HG03521 (cell line): ENCODE measurements around the gene PRKCZ.

Experiments
- ATAC-seq: cut with Tn5 transposase; IDR thresholded peaks from one replicate; pipeline ENCODE4 v1.9.1; 2021; ENCODE audit warnings: mild to moderate bottlenecking, moderate library complexity; ENCODE audit not compliant: unreplicated experiment

Gene PRKCZ

DNA sequence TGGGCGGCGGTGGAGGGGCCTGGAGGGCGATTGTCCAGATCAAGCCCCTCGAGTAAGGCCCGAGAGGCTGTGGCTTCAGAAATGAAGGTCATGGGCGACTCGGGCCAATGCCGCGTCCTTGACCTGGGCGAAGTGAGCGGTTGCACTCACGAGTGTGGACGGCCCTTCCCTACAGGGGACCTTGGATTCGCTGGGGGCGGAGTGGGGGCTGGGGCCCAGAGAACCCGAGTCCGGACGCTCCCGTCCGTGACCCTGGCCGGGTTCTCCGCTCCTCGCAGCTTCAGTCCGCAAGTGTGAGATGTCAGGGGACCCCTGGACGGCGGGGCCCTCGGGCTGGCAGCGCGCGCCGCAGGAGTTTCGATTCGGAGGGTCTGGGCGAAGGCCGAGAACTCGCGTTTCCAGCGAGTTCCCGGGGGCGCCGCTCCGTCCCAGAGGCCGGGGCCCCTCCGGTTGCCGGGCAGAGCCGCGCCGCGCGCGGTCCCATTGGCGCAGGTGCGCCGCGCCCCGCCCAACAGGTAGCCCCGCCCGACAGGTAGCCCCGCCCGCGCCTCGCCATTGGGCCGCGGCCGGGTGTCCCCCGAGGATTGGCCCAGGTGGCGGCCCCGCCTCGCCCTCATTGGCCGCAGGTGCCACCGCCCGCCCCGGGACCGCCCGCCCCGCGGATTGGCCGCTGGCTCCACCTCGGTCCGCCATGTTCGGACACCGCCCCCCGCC, at the start of gene PRKCZ:
TSS of gene PRKCZ (plus strand) at position 694 of the 714 bp plus-strand sequence. CDS start 220 bp downstream, outside the sequence.
- no peak for ATAC-seq

DNA sequence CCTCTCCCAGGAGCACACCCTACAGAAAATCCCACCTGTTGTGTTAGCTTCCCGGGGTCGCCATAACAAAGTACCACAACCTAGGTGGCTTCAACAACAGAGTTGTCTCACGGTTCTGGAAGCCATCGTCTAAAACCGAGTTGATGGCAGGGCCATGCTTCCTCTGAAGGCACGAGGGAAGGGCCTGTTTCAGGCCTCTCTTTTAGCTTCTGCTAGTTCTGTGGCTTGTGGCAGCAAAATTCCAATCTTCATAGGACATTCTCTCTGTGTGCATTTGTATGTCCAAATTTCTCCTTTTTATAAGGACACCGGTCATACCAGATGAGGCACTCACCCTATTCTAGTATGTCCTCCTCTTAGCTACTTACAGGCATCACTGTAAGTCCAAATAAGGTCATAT, 49.8 kb upstream of the PRKCZ start:
- ATAC-seq = no peak

- ATAC-seq = no peak
Observed at GRCh38 chr1:2000850-2001249, 49.4 kb upstream of the PRKCZ start.

- ATAC-seq = no peak
Observed at GRCh38 chr1:2001773-2002411, 48.3 kb upstream of the PRKCZ start.

DNA sequence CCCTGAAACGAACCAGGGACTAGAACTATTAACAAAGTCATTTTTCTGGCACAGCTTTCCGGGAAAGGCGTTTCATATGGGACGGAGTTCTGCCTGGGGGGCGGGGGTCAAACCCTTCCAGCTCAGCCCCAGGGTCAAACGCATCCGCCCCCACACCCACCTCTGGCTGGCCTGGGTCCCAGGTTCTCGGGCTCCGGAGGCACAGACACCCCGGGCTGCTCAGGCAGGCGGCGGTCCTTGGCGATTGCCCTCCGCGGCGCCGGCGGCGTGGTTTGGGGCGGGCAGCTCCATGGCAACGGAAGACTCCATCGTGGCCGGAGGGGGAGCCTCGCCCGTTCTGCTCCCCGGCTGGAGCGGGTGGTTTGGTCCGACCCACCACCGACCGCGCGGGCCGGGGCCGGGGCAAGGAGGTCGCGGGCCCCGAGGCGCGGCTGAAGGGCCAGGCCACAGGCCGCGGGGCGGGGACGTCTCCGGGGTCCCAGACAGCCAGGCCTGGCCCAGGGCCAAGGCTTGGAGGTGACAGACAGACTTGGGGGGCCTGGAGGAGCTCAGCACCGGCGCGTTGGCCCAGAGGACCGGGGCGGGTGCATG, 46.6 kb upstream of the PRKCZ start, which contains the start of gene CFAP74:
TSS of gene CFAP74 (minus strand) at position 246 of the 591 bp plus-strand sequence. CDS start 12,830 bp downstream, outside the sequence.
- no peak for ATAC-seq

DNA sequence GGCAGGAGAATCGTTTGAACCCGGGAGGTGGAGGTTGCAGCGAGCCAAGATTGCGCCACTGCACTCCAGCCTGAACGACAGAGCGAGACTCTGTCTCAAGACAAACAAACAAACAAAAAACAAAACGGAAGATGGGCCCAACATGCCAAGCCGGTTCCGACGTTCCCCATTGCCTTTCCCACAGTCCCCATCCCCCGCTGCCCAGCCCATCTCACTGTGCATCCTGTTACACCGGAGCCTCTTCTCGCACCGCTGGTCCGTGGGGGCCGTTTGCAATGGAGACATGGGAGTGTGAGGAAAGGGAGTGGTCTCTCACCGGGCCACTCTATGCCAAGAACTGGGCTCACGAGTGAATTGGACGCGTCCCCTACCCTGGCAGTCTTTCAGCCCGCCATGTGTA, 45.4 kb upstream of the PRKCZ start:
- ATAC-seq = no peak

DNA sequence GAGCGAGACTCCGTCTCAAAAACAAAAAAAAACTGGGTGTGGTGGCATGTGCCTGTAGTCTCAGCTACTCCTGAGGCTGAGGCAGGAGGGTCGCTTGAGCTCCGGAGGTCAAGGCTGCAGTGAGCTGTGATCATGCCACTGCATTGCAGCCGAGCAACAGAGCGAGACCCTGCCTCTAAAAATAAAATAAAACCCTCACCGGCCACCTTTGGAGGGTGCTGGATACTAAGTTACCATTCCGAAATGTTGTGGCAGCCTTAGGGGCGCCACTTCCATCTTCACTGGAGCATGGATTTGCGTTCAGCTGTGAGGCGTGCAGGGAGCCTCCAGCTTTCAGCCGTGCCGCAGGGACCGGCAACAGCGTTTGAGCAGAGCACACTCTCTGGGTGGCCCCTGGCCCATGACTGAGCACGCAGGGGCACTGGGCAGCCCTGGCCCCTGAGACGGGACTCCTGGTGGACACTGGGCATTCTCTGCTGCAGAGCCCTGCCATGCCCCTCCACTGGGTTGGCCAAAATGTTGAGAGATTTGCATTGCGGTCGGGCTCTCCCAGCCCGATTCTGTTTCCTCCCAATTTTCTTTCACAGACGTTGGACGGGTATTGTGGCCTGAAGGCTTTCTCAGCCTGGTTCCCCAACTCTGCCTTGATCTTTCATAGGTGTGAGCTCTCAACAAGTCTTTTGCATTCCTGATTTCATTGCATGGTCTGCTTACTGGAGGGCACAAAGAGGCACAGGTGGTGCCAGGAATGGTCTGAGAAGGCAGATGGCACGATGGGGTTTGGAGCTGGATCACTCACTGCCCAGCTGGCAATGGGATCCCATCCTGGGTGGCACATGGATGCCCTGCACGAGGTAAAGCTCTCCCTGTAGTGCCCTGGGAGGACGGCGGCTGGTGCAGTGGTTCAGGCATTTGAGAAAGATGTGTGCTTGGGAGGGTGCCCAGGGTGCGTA, 40.8 kb upstream of the PRKCZ start:
- ATAC-seq = no peak

- no peak for ATAC-seq
Observed at GRCh38 chr1:2014181-2014580, 36.0 kb upstream of the PRKCZ start.

DNA sequence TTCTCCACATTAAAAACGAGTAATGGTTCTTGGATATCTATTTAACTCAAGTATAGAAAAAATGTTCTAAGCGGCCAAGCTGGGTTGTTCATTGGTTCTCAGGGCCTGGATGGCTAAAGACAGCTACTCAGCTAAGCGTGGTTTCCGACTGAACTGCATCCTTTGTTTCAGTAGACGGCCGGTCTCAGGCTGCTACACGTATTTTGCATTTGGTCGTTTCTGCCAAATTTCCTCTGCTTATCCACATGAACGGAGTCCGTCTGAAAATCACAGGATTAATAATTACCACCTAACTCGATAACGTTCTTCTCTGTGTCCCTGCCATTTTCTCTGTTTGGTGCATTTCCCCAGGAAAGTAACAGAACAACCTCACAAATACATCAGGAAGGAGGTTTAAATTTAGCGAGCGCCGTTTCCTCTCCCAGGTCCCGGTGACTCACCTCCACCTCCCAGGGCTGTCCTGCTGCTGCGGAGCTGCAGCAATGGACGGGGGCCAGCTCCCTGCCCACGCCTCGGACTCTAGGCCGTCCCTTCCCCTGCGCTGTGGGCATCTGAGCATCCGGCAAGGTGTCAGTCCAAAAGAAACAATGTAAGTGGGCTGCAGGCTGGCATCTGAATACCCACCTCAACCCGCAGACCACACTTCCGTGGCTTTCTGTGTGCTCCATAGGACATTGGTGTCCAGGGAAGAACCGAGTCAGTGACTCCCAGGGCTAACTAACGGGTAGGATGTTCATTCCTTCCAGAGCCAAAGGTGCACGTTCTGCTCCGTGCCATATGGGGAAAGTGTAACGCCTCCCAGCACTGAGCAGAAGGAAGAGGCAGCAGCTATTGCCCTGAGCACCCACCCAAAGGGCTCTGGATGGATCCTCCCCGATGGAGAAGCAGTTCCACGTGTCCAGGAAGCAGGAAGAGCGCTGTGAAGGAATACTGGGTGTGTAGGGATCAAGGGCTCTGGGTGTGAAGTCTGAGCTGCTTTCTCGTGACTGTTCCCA, 35.2 kb upstream of the PRKCZ start:
- ATAC-seq = no peak

- ATAC-seq = no peak
Observed at GRCh38 chr1:2016123-2016522, 34.1 kb upstream of the PRKCZ start.

GRCh38 chr1:2018217-2019171, 31.7 kb upstream of the PRKCZ start:
- ATAC-seq = no peak

GRCh38 chr1:2019172-2019543, 31.1 kb upstream of the PRKCZ start, which contains the start of gene GABRD:
Gene GABRD, plus strand, starts transcription at chr1:2019345. Its CDS starts 79 bp downstream, at chr1:2019424.
- no peak for ATAC-seq

DNA sequence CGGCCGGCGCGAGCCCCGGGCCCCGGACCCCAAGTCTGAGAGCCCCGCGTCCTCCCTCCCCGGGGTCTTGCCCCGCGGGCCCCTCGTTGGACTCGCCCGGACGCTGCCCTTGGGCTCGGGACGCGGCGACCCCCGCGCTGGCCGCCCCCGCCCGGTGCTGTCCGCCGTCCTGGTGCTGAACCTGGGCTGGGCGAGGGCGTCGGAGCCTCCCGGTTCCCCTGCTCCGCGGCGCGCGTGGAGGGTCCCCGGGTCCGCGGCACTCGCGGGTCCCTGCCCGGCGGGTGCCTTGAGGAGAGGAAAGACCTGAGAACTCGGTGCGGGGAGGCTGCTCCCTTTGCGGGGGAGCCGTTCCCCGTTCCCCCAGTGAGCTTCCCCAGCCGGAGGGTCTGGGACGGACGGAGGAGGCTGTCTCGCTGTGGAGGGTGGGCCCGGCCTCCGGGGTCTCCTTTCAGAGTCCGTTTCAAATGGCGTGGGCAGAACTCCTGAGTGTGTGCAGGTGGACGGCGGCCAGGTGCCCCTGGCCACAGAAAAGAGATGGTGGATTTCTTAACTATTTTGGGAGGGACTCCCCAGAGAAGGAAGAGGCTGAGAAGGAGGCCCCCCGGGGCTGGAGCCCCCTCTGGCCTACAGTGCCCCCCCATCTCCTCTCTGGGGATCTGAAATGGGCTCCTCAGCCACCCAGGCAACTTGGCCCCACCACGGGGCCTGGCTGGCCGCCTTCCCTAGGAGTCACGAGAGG, 30.5 kb upstream of the PRKCZ start:
- no peak for ATAC-seq

- ATAC-seq = no peak
Observed at GRCh38 chr1:2020310-2020655, 29.9 kb upstream of the PRKCZ start.

DNA sequence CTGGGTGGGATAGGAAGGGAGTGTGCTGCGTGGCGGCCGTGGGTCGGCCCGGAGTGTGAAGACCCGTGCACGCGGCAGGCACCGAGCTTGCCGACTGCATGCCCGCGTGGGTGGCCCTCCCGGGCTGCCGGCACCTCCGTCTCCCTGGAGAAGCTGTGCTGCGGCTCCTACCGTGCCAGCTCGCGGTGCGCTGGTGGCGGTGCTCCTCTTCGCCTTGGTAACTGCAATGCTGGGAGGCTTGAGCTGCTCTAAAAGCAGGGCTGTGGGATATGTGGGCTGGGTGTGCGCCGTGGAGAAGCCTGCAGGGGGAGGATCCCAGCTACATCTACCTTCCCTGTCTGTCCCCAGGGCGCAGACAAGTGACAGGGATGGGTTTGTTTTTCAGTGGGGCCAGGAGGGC, 28.7 kb upstream of the PRKCZ start:
- no peak for ATAC-seq

GRCh38 chr1:2022063-2022770, 28.0 kb upstream of the PRKCZ start:
- ATAC-seq = no peak

DNA sequence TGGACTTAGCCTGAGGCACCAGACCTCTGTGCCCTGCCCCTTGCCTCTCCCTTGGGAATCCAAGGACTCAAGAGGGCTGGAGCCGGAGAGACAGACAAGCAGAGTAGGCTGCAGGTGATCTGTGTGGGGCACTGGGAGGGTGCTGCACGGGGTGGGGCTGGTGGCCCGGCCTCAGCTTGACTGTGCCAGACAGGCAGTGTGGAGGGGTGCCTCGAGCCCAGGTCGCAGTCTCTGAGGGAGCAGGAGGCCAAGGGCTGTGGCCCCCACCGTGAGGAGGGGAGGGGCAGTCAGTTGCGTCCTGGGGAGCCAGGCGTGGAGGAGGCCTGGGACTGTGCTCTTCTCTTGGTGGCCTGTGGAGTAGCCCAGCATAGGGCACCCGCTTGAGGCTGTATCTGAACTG, 27.0 kb upstream of the PRKCZ start:
- ATAC-seq = no peak
